ENCODE measurements around the gene CSAG3. TPM values are rescaled to one million over a fixed set of nuclear protein-coding genes. Genes with fewer than 3 reads are reported as not detected.

The CSAG3 gene
- total RNA-seq, 1 donor from 2014 or later: not detected

Other genes with a start within 250 kb of the CSAG3 start
- not detected in 2 replicates for gene GABRQ, start 121.3 kb upstream of the CSAG3 start, total RNA-seq
- not detected in 2 replicates for gene MAGEA3, start 60.4 kb upstream of the CSAG3 start, total RNA-seq
- gene CSAG2, start 49.9 kb upstream of the CSAG3 start, total RNA-seq: not detected in 2 replicates
- gene MAGEA2B, start 44.6 kb upstream of the CSAG3 start, total RNA-seq: not detected in 2 replicates
- not detected in 2 replicates for gene CSAG1, start 25.5 kb upstream of the CSAG3 start, total RNA-seq
- gene MAGEA12, start 25.5 kb upstream of the CSAG3 start, total RNA-seq: not detected in 2 replicates
- not detected in 2 replicates for gene MAGEA2, start 5.4 kb upstream of the CSAG3 start, total RNA-seq
- not detected in 2 replicates for gene MAGEA6, start 10.5 kb downstream of the CSAG3 start, total RNA-seq
- 14.4 and 17.3 TPM in 2 replicates for gene CETN2, start 71.5 kb downstream of the CSAG3 start, total RNA-seq
- gene NSDHL, start 71.8 kb downstream of the CSAG3 start, total RNA-seq: 13.9 and 15.5 TPM in 2 replicates
- 6.5 and 8.5 TPM in 2 replicates for gene ZNF185, start 138.8 kb downstream of the CSAG3 start, total RNA-seq
- not detected in 2 replicates for gene PNMA5, start 234.9 kb downstream of the CSAG3 start, total RNA-seq

Measured in dermis microvascular lymphatic vessel endothelial cell (primary cell).